ENCODE results near the gene SPEG.

DNA sequence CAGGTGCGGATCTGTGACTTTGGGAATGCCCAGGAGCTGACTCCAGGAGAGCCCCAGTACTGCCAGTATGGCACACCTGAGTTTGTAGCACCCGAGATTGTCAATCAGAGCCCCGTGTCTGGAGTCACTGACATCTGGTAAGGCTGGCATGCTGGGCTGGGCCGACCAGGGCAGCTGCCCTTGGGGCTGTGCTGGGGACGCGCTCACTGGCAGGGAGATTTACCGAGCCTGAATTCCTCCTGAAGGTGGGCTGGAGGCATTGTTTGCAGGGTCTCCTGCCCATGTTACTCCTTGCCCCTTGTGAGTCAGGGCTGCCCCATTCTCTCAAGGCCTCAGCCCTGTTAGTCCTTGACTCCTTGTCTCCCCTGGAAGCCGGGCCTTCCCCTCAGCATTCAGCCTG lies 45.4 kb downstream of the SPEG start:
- TF ChIP-seq, protein P1, sequence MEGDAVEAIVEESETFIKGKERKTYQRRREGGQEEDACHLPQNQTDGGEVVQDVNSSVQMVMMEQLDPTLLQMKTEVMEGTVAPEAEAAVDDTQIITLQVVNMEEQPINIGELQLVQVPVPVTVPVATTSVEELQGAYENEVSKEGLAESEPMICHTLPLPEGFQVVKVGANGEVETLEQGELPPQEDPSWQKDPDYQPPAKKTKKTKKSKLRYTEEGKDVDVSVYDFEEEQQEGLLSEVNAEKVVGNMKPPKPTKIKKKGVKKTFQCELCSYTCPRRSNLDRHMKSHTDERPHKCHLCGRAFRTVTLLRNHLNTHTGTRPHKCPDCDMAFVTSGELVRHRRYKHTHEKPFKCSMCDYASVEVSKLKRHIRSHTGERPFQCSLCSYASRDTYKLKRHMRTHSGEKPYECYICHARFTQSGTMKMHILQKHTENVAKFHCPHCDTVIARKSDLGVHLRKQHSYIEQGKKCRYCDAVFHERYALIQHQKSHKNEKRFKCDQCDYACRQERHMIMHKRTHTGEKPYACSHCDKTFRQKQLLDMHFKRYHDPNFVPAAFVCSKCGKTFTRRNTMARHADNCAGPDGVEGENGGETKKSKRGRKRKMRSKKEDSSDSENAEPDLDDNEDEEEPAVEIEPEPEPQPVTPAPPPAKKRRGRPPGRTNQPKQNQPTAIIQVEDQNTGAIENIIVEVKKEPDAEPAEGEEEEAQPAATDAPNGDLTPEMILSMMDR (IDR thresholded peaks at IDR 0.05; ENCODE audit: low read length) = no peak
- no peak for TF ChIP-seq EZH2 (IDR thresholded peaks at IDR 0.05; ENCODE audit: borderline replicate concordance, low read length)

All from OCI-LY1 (cell line).